AG09309 (cell line): ENCODE data around the gene DPYSL5.

Experiments used
- DNase-seq: peaks from one replicate; pipeline ENCODE4 v3.0.0-alpha.2; 2010; ENCODE audit warnings: low read depth
- H3K4me3 ChIP-seq: 2 replicates; pipeline ENCODE4 v1.5.1; 2011; ENCODE audit warnings: mild to moderate bottlenecking, low read depth, low read length, moderate library complexity; ENCODE audit not compliant: control insufficient read depth
- TF ChIP-seq, protein P1 (sequence below): IDR thresholded peaks from 2 replicates; pipeline ENCODE4 v1.5.1; 2011; ENCODE audit warnings: mild to moderate bottlenecking, low read depth, low read length, inconsistent platforms; ENCODE audit not compliant: insufficient read depth, control insufficient read depth; ENCODE audit errors: missing control alignments

Gene DPYSL5

DNA sequence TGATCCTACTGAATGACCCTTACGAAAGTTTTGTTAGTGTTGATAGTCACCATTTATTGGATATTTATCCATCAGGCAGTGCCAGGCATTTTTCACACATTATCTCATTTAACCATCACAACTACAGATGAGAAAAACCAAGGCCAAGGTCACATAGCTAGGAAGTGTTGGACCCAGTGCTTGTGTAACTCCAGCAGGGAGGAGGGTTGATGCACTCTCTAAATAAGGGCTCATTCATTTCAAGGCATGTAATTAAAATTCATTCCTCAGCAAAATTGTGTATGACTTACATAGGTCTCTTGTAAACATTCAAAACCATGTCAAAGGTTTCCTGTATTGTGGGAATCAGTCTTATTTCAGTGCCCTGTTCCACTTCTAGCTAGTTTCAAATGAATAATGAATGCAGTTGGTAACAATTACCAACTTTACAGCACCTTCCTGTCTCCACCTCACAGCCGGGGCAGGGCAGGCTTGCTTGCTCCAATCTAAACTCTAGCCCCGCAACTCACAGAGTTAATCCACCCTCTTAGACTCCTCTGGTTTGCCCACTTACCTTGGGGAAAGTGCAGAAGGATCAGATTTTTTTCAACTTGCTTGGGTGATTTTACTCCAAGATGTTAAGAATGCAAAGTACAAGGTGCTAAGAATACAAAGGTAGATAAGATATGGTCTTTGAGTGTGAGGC is 116.7 kb downstream of the DPYSL5 start:
- DNase-seq, result no peak
- TF ChIP-seq, protein P1, sequence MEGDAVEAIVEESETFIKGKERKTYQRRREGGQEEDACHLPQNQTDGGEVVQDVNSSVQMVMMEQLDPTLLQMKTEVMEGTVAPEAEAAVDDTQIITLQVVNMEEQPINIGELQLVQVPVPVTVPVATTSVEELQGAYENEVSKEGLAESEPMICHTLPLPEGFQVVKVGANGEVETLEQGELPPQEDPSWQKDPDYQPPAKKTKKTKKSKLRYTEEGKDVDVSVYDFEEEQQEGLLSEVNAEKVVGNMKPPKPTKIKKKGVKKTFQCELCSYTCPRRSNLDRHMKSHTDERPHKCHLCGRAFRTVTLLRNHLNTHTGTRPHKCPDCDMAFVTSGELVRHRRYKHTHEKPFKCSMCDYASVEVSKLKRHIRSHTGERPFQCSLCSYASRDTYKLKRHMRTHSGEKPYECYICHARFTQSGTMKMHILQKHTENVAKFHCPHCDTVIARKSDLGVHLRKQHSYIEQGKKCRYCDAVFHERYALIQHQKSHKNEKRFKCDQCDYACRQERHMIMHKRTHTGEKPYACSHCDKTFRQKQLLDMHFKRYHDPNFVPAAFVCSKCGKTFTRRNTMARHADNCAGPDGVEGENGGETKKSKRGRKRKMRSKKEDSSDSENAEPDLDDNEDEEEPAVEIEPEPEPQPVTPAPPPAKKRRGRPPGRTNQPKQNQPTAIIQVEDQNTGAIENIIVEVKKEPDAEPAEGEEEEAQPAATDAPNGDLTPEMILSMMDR, result no peak
- H3K4me3 ChIP-seq, result no peak overlapping the region

DNA sequence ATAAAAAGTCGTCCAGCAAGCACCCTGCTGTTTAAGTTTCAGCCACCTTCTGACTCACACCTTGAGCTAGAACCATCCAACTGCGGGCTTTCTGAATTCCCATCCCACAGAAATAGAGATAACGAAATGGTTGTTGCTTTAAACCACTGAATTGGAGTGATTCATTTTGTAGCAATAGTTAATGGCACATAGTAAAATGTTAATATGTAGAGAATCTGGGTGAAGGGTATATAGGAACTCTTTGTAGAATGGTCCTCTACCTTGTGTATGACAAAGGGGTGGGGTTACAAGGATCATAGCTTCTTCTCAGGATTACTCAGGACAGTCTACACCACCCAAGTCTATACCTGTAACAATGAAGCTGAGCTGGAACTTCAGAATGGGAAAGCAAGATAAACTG is 120.1 kb downstream of the DPYSL5 start:
- TF ChIP-seq, protein P1, result no peak
- H3K4me3 ChIP-seq, result no peak overlapping the region
- DNase-seq, result no peak

DNA sequence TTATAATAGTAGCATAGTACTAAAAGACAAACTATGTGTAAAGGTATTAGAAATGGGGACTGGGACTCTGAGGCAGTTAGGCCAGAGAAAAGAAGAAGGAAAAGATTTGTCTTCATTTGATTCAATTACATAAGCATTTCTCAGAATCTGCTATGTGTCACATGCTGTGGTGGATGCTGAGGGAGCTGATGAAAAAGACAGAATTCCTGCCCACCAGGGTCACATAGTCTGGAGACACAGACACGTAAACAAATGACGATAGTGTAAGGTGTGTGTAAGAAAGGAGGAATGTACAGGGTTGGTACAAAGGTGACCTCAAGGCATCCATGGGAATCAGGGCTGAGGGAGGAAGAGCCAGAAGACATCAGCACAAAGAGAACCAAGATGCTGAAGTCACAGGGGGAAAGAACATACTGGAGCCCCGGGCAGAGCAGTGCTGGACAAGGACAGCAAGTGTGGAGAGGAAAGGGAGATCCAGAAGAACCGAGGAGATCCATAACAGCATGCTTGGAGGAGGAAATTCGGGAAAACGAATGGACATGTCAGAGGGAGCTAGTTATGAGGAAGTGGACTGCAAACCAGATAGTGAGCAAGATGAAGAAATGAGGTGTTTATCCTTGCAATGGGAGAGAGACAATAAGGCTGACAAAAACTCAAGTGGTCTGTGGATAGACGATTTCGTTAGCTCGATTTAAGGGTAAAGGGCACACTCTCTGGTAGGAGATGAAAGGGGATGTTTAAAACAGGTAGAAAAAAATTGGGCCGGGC is 121.3 kb downstream of the DPYSL5 start:
- DNase-seq, result no peak
- TF ChIP-seq, protein P1, result no peak
- no peak overlapping the region for H3K4me3 ChIP-seq

DNA sequence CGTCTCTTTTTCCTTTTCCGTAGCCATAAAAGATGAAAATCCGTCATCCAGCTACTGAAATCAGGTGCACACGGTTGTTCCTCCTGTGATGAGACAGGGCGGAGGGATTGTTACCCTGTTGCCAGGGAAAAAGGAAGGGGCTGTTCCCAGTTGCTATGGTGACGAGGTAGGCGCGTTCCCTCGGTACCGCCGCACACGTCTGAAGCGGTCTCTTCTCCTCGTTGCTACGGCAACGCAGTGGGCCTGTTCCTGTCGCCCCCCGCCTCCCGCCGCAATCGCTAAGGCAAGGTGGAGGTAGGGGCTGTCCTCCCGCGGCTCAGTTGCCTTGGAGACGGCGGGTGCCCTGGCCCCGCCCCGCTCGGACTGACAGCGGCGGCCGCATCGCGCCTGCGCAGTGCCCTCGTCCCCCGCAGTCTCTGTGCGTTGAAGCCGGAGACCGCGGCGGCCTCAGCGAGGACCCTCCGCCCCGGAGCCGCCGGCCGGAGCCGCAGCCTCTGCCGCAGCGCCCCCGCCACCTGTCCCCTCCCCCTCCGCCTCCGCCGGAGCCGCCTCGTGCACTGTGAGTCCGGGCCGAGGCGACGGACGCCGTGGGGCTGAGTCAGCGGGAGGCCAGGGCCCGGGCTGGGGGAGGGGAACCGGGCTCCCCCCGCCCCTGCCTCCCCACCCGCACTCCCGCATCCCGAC is 122.5 kb downstream of the DPYSL5 start, which contains the start of gene MAPRE3:
Gene MAPRE3 (plus strand): TSS at position 394 of the 684 bp plus-strand sequence. CDS start 51,582 bp downstream, outside the sequence.
- DNase-seq, result no peak
- TF ChIP-seq, protein P1, result no peak

DNA sequence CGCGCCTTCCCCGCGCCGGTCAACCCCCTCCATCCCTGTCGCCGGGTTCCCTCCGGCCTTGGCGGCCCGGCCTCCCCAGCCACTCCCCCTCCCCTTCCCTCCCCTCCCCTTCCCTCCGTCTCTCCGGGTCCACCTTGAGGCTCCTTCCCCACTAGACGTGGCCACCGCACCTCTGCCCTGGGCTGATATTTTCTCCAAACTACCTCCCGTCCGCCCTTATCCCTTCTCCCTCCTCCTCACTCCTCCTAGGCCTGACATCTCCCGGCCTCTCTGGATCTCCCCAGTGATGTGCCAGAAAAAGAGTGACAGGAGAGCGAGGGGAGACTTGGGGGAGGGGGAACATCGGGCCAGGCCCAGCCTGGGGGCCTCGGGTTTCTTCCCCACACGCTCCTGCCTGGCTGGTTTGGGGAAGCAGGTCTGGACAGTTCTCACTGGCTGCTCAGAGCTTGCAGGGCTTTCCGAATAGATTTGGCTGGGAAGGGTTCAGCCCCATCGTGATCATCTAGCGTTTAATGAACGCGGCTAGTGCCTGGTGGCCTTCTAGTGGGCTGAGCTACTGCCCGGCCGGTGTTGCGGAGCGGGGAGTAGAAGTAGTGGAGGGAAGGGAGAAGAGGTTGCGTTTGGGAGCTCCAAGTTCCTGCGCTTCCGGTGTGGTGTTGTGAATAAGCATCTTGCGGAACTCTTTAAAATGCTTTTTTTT is 123.1 kb downstream of the DPYSL5 start:
- H3K4me3 ChIP-seq, result peak overlapping the region; percentile 74
- TF ChIP-seq, protein P1, result no peak
- no peak for DNase-seq

More for the DNA sequence above, 122.5 kb downstream of the DPYSL5 start, which contains the start of gene MAPRE3:
- H3K4me3 ChIP-seq, result peak within 1 kb of the TSS; percentile 74
